GM23338 (cell line): Measurements from ENCODE around the gene CCBE1. TPM values are rescaled to one million over a fixed set of nuclear protein-coding genes. Genes with fewer than 3 reads are reported as not detected.

Source experiments
- ATAC-seq: fragments of 200-7000 bp; cut with Tn5 transposase; 3 replicates; pipeline ENCODE4 v1.9.1; 2020
- DNase-seq: peaks from one replicate; pipeline ENCODE4 v3.0.0-alpha.2; 2015; ENCODE audit warnings: low spot score
- H2AFZ ChIP-seq: fragments of 200-600 bp; sonication (generic); 2 replicates; pipeline ENCODE4 v1.8.0; 2016; ENCODE audit warnings: antibody characterized with exemption, mild to moderate bottlenecking, moderate library complexity
- H3F3A ChIP-seq: fragments of 200-600 bp; sonication (generic); replicated peaks from 2 replicates; pipeline ENCODE4 v1.8.0; 2017; ENCODE audit warnings: antibody characterized with exemption, mixed run types, low read depth
- H3K27ac ChIP-seq: fragments of 200-600 bp; sonication (generic); 2 replicates; pipeline ENCODE4 v1.6.1; 2016; ENCODE audit warnings: low read depth
- H3K27me3 ChIP-seq: fragments of 200-600 bp; sonication (generic); 2 replicates; pipeline ENCODE4 v1.8.0; 2016; ENCODE audit warnings: mild to moderate bottlenecking, mixed run types, moderate library complexity; ENCODE audit not compliant: insufficient read depth
- H3K36me3 ChIP-seq: fragments of 200-600 bp; sonication (generic); 2 replicates; pipeline ENCODE4 v1.8.0; 2016; ENCODE audit warnings: mild to moderate bottlenecking; ENCODE audit not compliant: insufficient read depth
- H3K4me1 ChIP-seq: fragments of 200-600 bp; sonication (generic); 2 replicates; pipeline ENCODE4 v1.8.0; 2016; ENCODE audit warnings: mild to moderate bottlenecking, moderate library complexity; ENCODE audit not compliant: insufficient read depth
- H3K4me2 ChIP-seq: fragments of 200-600 bp; sonication (generic); 2 replicates; pipeline ENCODE4 v1.7.1; 2017; ENCODE audit warnings: mixed run types
- H3K4me3 ChIP-seq: fragments of 200-600 bp; sonication (generic); 2 replicates; pipeline ENCODE4 v1.6.1; 2016; ENCODE audit warnings: mixed run types
- H3K79me2 ChIP-seq: fragments of 200-600 bp; sonication (generic); replicated peaks from 2 replicates; pipeline ENCODE4 v1.8.0; 2017; ENCODE audit warnings: mild to moderate bottlenecking; ENCODE audit not compliant: insufficient read depth
- H3K9me2 ChIP-seq: fragments of 200-600 bp; sonication (generic); 2 replicates; pipeline ENCODE4 v1.8.0; 2017; ENCODE audit not compliant: insufficient read depth
- H4K20me1 ChIP-seq: fragments of 200-600 bp; sonication (generic); replicated peaks from 2 replicates; pipeline ENCODE4 v1.8.0; 2017; ENCODE audit warnings: mild to moderate bottlenecking; ENCODE audit not compliant: insufficient read depth
- H3K27ac Mint-ChIP-seq: 2 replicates; pipeline ENCODE4 v1.8.0; 2020; ENCODE audit warnings: inconsistent platforms, mild to moderate bottlenecking, moderate library complexity, mixed read lengths
- H3K27me3 Mint-ChIP-seq: 3 replicates; pipeline ENCODE4 v1.8.0; 2022; ENCODE audit warnings: low read depth, mild to moderate bottlenecking, moderate library complexity, mixed read lengths, inconsistent platforms; ENCODE audit not compliant: insufficient read depth, poor library complexity
- H3K36me3 Mint-ChIP-seq: 3 replicates; pipeline ENCODE4 v1.8.0; 2021; ENCODE audit warnings: low read depth, mild to moderate bottlenecking, inconsistent platforms, moderate library complexity, mixed read lengths
- H3K4me1 Mint-ChIP-seq: 3 replicates; pipeline ENCODE4 v1.8.0; 2020; ENCODE audit warnings: mild to moderate bottlenecking, inconsistent platforms, mixed read lengths
- H3K4me3 Mint-ChIP-seq: 3 replicates; pipeline ENCODE4 v1.8.0; 2021; ENCODE audit warnings: moderate library complexity, mild to moderate bottlenecking, inconsistent platforms, mixed read lengths
- H3K9me3 Mint-ChIP-seq: 3 replicates; pipeline ENCODE4 v1.8.0; 2020; ENCODE audit warnings: moderate library complexity, mild to moderate bottlenecking, inconsistent platforms, mixed read lengths
- CREB1 ChIP-seq: fragments of 250-450 bp; sonication (Bioruptor Pico); IDR thresholded peaks from 2 replicates; pipeline ENCODE4 v1.5.0; 2020; ENCODE audit warnings: low read depth, mild to moderate bottlenecking, moderate library complexity
- EZH2 ChIP-seq: fragments of 200-600 bp; sonication (generic); IDR thresholded peaks from one replicate; pipeline ENCODE4 v1.8.0; 2017; ENCODE audit warnings: antibody characterized with exemption, mild to moderate bottlenecking, low read depth; ENCODE audit not compliant: unreplicated experiment
- EZH2phosphoT487 ChIP-seq: fragments of 200-600 bp; sonication (generic); IDR thresholded peaks from one replicate; pipeline ENCODE4 v1.8.1; 2018; ENCODE audit warnings: antibody characterized with exemption; ENCODE audit not compliant: unreplicated experiment
- JUNB ChIP-seq: IDR thresholded peaks from one replicate; pipeline ENCODE4 v1.6.1; 2016; ENCODE audit warnings: antibody characterized with exemption; ENCODE audit not compliant: unreplicated experiment
- NANOG ChIP-seq: IDR thresholded peaks from 2 replicates; pipeline ENCODE4 v1.6.1; 2016; ENCODE audit warnings: antibody characterized with exemption, borderline replicate concordance
- POLR2AphosphoS5 ChIP-seq: IDR thresholded peaks from 2 replicates; pipeline ENCODE4 v1.6.1; 2016; ENCODE audit warnings: antibody characterized with exemption, low read depth
- REST ChIP-seq: IDR thresholded peaks from one replicate; pipeline ENCODE4 v1.6.1; 2018; ENCODE audit warnings: antibody characterized with exemption; ENCODE audit not compliant: unreplicated experiment
- STAT1 ChIP-seq: IDR thresholded peaks from one replicate; pipeline ENCODE4 v1.6.1; 2016; ENCODE audit warnings: antibody characterized with exemption; ENCODE audit not compliant: unreplicated experiment
- ZNF114 ChIP-seq: fragments of 250-450 bp; sonication (Bioruptor Pico); IDR thresholded peaks from 2 replicates; pipeline ENCODE4 v1.5.0; 2020; ENCODE audit warnings: mild to moderate bottlenecking, moderate library complexity
- ZNF331 ChIP-seq: fragments of 250-450 bp; sonication (Bioruptor Pico); IDR thresholded peaks from 2 replicates; pipeline ENCODE4 v1.5.0; 2020; ENCODE audit warnings: low read depth, mild to moderate bottlenecking, moderate library complexity
- ZNF462 ChIP-seq: fragments of 250-450 bp; sonication (Bioruptor Pico); IDR thresholded peaks from 2 replicates; pipeline ENCODE4 v1.5.0; 2020; ENCODE audit warnings: mild to moderate bottlenecking, moderate library complexity
- polyA plus RNA-seq: library from polyadenylated mRNA; unstranded; fragments of >200 nt; fragmentation: Nextera tagmentation; extraction: Ambion mirVana; gene quantifications from 2 replicates; pipeline ENCODE4 v1.2.1, GENCODE V29; 2016
- total RNA-seq: library from RNA; depleted of rRNA; stranded (reverse); fragments of >200 nt; shearing (Covaris generic); gene quantifications from 2 replicates; pipeline ENCODE4 v1.2.3, GENCODE V29; 2014
- TF ChIP-seq, protein P1 (sequence below), 2 experiments: fragments of 200-600 bp in 1 of 2; sonication (generic) in 1 of 2; conservative IDR thresholded peaks; 2 replicates each; pipeline versions ENCODE4 v1.5.1 to v1.6.1; 2016 to 2017; ENCODE audit warnings: antibody characterized with exemption in 2 of 2, low read depth in 2 of 2, mild to moderate bottlenecking in 2 of 2, moderate library complexity in 1 of 2
- TF ChIP-seq, protein P2 (sequence below): IDR thresholded peaks from 2 replicates; pipeline ENCODE4 v1.6.1; 2016; ENCODE audit warnings: antibody characterized with exemption

The CCBE1 gene
- total and polyA plus RNA-seq, 2 experiments from 2014 or later = 2.1 to 2.6 TPM

DNA sequence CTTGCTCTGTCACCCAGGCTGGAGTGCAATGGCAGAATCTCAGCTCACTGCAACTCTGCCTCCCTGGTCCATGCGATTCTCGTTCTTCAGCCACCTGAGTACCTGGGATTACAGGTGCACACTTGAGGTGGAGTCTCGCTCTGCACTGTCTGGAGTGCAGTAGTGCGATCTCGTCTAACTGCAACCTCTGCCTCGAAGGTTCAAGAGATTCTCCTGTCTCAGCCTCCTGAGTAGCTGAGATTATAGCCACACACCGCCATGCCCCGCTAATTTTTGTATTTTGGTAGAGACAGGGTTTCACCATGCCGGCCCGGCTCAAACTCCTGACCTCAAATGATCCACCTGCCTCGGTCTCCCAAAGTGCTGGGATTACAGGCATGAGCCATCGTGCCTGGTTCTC, 83.3 kb downstream of the CCBE1 start:
- Histone ChIP-seq H3K27ac (no peak overlapping the region), H3K27me3 (no peaks in the 10 kb centered on the region), H4K20me1 (no peaks in the 10 kb centered on the region), H3K4me2 (no peak overlapping the region), H3K4me1 (no peaks in the 10 kb centered on the region), H2AFZ (no peak overlapping the region), H3K4me3 (no peak overlapping the region), H3K36me3 (no peaks in the 10 kb centered on the region), H3F3A (no peaks in the 10 kb centered on the region), H3K9me2 (peaks cover 8% of the 10 kb centered on the region), H3K79me2 (no peaks in the 10 kb centered on the region)
- Mint-ChIP-seq H3K4me1 (peaks cover 10% of the 10 kb centered on the region; the same call in 2 of the 3 replicates), H3K4me3 (no peak overlapping the region), H3K9me3 (no peaks in the 10 kb centered on the region), H3K36me3 (no peaks in the 10 kb centered on the region), H3K27me3 (peaks cover 4% of the 10 kb centered on the region), H3K27ac (no peak overlapping the region)
- DNase-seq = no peak
- no peak for ATAC-seq
- TF ChIP-seq ZNF114 (CRISPR knock-in tag) (no peak), POLR2AphosphoS5 (no peak), STAT1 (no peak), ZNF462 (no peak), ZNF331 (CRISPR knock-in tag) (no peak), EZH2phosphoT487 (no peak), CREB1 (CRISPR knock-in tag) (no peak), REST (no peak), JUNB (no peak), EZH2 (no peak), NANOG (no peak)
- TF ChIP-seq, protein P1, sequence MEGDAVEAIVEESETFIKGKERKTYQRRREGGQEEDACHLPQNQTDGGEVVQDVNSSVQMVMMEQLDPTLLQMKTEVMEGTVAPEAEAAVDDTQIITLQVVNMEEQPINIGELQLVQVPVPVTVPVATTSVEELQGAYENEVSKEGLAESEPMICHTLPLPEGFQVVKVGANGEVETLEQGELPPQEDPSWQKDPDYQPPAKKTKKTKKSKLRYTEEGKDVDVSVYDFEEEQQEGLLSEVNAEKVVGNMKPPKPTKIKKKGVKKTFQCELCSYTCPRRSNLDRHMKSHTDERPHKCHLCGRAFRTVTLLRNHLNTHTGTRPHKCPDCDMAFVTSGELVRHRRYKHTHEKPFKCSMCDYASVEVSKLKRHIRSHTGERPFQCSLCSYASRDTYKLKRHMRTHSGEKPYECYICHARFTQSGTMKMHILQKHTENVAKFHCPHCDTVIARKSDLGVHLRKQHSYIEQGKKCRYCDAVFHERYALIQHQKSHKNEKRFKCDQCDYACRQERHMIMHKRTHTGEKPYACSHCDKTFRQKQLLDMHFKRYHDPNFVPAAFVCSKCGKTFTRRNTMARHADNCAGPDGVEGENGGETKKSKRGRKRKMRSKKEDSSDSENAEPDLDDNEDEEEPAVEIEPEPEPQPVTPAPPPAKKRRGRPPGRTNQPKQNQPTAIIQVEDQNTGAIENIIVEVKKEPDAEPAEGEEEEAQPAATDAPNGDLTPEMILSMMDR (conservative IDR thresholded peaks at IDR 0.05; ENCODE audit: low read depth in 2 of 2) = no peak
- TF ChIP-seq, protein P2, sequence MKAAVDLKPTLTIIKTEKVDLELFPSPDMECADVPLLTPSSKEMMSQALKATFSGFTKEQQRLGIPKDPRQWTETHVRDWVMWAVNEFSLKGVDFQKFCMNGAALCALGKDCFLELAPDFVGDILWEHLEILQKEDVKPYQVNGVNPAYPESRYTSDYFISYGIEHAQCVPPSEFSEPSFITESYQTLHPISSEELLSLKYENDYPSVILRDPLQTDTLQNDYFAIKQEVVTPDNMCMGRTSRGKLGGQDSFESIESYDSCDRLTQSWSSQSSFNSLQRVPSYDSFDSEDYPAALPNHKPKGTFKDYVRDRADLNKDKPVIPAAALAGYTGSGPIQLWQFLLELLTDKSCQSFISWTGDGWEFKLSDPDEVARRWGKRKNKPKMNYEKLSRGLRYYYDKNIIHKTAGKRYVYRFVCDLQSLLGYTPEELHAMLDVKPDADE = no peak
